ENCODE measurements around the gene SLC31A2. TPM values are rescaled to one million over a fixed set of nuclear protein-coding genes. Genes with fewer than 3 reads are reported as not detected.

SLC31A2 gene
- polyA plus RNA-seq, 3 donors: 82.9 to 247 (median 188) TPM

- H3K9ac ChIP-seq (ENCODE audit: insufficient read depth, low read length, poor library complexity, severe bottlenecking): no peak overlapping the region
- H3K9me3 ChIP-seq (replicated peaks in 1 of 2; ENCODE audit: control insufficient read depth in 1 of 2, insufficient read depth in 1 of 2, low read length in 2 of 2): peaks cover 5 to 10% of the 10 kb centered on the region in 2 donors
- intact Hi-C loops (cut with micrococcal nuclease): no loop called here
- H4K20me1 ChIP-seq (ENCODE audit: insufficient read depth, low read length): no peaks in the 10 kb centered on the region
- H3K4me1 Mint-ChIP-seq: no peaks in the 10 kb centered on the region
- peaks cover 5 to 21% (median 12%) of the 10 kb centered on the region in 3 donors for H3K27me3 Mint-ChIP-seq (ENCODE audit: low read depth in 3 of 3)
- H3K4me1 ChIP-seq (ENCODE audit: control insufficient read depth in 1 of 2, insufficient read depth in 2 of 2, low read length in 2 of 2): no peaks in the 10 kb centered on the region
- no peaks in the 10 kb centered on the region for H3K79me2 ChIP-seq (ENCODE audit: insufficient read depth, low read length)
- H3K4me2 ChIP-seq (replicated peaks; ENCODE audit: extremely low read depth, low read length, poor library complexity, severe bottlenecking): no peak overlapping the region
- H3K27ac Mint-ChIP-seq: no peak overlapping the region
- H3K4me3 ChIP-seq (replicated peaks in 1 of 3; ENCODE audit: low read depth in 2 of 3, low read length in 3 of 3): no peak overlapping the region
- H3K36me3 ChIP-seq (replicated peaks in 1 of 2; ENCODE audit: control insufficient read depth in 1 of 2, insufficient read depth in 2 of 2, low read length in 2 of 2): no peaks in the 10 kb centered on the region
- H3K27ac ChIP-seq (ENCODE audit: low read depth in 1 of 2, low read length in 2 of 2): no peak overlapping the region
- no peak overlapping the region for H2AFZ ChIP-seq (ENCODE audit: insufficient read depth, low read depth, low read length, poor library complexity, severe bottlenecking)
- WGBS (ENCODE audit: insufficient coverage): 83% methylated on average over 7 of the region's 9 CpGs
- no peaks in the 10 kb centered on the region for H3K36me3 Mint-ChIP-seq
- peaks cover 7 to 23% (median 21%) of the 10 kb centered on the region in 7 donors for H3K9me3 Mint-ChIP-seq
- H3K4me3 Mint-ChIP-seq: no peak overlapping the region
- no peak for TF ChIP-seq CTCF (IDR thresholded peaks at IDR 0.05)
- no peak for DNase-seq
- H3K27me3 ChIP-seq (ENCODE audit: control insufficient read depth in 2 of 2, insufficient read depth in 2 of 2, low read length in 2 of 2): peaks cover 0 to 3% of the 10 kb centered on the region in 2 donors
Measured at GRCh38 chr9:113137196-113138168, 13.3 kb upstream of the SLC31A2 start.

GRCh38 chr9:113138760-113139159 lies 12.0 kb upstream of the SLC31A2 start:
- 100% methylated on average over 1 of the region's 3 CpGs for WGBS (ENCODE audit: insufficient coverage)
- no peaks in the 10 kb centered on the region for H4K20me1 ChIP-seq (ENCODE audit: insufficient read depth, low read length)
- H3K27me3 Mint-ChIP-seq (ENCODE audit: low read depth in 3 of 3): peaks cover 7 to 21% (median 18%) of the 10 kb centered on the region in 3 donors

More at GRCh38 chr9:113138760-113139159, 12.0 kb upstream of the SLC31A2 start:
- Mint-ChIP-seq H3K36me3 (no peaks in the 10 kb centered on the region), H3K27ac (no peak overlapping the region), H3K9me3 (peaks cover 8 to 30% (median 24%) of the 10 kb centered on the region in 7 donors), H3K4me1 (no peaks in the 10 kb centered on the region), H3K4me3 (no peak overlapping the region)
- H3K4me3 ChIP-seq (replicated peaks in 1 of 3; ENCODE audit: low read depth in 2 of 3, low read length in 3 of 3): no peak overlapping the region
- no peak overlapping the region for H3K27ac ChIP-seq (ENCODE audit: low read depth in 1 of 2, low read length in 2 of 2)
- intact Hi-C loops (cut with micrococcal nuclease): no loop called here
- H3K4me1 ChIP-seq (ENCODE audit: control insufficient read depth in 1 of 2, insufficient read depth in 2 of 2, low read length in 2 of 2): no peaks in the 10 kb centered on the region
- no peak overlapping the region for H2AFZ ChIP-seq (ENCODE audit: insufficient read depth, low read depth, low read length, poor library complexity, severe bottlenecking)
- no peak for TF ChIP-seq CTCF (IDR thresholded peaks at IDR 0.05)
- peaks cover 10 to 13% of the 10 kb centered on the region in 2 donors for H3K9me3 ChIP-seq (replicated peaks in 1 of 2; ENCODE audit: control insufficient read depth in 1 of 2, insufficient read depth in 1 of 2, low read length in 2 of 2)
- H3K79me2 ChIP-seq (ENCODE audit: insufficient read depth, low read length): no peaks in the 10 kb centered on the region
- no peak for DNase-seq
- H3K27me3 ChIP-seq (ENCODE audit: control insufficient read depth in 2 of 2, insufficient read depth in 2 of 2, low read length in 2 of 2): peaks cover 3% of the 10 kb centered on the region in 2 donors
- no peaks in the 10 kb centered on the region for H3K36me3 ChIP-seq (replicated peaks in 1 of 2; ENCODE audit: control insufficient read depth in 1 of 2, insufficient read depth in 2 of 2, low read length in 2 of 2)
- H3K4me2 ChIP-seq (replicated peaks; ENCODE audit: extremely low read depth, low read length, poor library complexity, severe bottlenecking): no peak overlapping the region
- H3K9ac ChIP-seq (ENCODE audit: insufficient read depth, low read length, poor library complexity, severe bottlenecking): no peak overlapping the region

All from CD14-positive monocyte (primary cell).